H1 (cell line): ENCODE data around the gene GPR26. TPM values are rescaled to one million over a fixed set of nuclear protein-coding genes. Genes with fewer than 3 reads are reported as not detected.

ENCODE experiments used
- BRCA1 ChIP-seq: IDR thresholded peaks from 2 replicates; pipeline ENCODE4 v1.6.1; 2012; ENCODE audit warnings: low read depth, low read length, improper control_type of control experiment
- CHD7 ChIP-seq: fragments of 300-600 bp; sonication (generic); IDR thresholded peaks from 2 replicates; pipeline ENCODE4 v1.7.1; 2012; ENCODE audit warnings: low read length, moderate library complexity, mild to moderate bottlenecking, inconsistent platforms; ENCODE audit not compliant: insufficient replicate concordance
- CREB1 ChIP-seq: IDR thresholded peaks from 2 replicates; pipeline ENCODE4 v1.6.1; 2012; ENCODE audit warnings: inconsistent platforms
- EZH2 ChIP-seq: fragments of 200-600 bp; sonication (generic); IDR thresholded peaks from 2 replicates; pipeline ENCODE4 v1.7.1; 2012; ENCODE audit warnings: low read depth, mild to moderate bottlenecking, moderate library complexity, low read length, inconsistent platforms; ENCODE audit not compliant: severe bottlenecking
- FOSL1 ChIP-seq: IDR thresholded peaks from 2 replicates; pipeline ENCODE4 v1.6.1; 2011; ENCODE audit warnings: mild to moderate bottlenecking, low read depth, low read length, moderate library complexity; ENCODE audit not compliant: insufficient read depth
- KDM1A ChIP-seq: fragments of 200-600, 300-600 bp; sonication (generic); IDR thresholded peaks from 2 replicates; pipeline ENCODE4 v1.7.1; 2016; ENCODE audit warnings: mild to moderate bottlenecking, low read length, borderline replicate concordance
- POU5F1 ChIP-seq: IDR thresholded peaks from 2 replicates; pipeline ENCODE4 v1.6.1; 2011; ENCODE audit warnings: low read depth, mild to moderate bottlenecking, low read length, moderate library complexity
- RXRA ChIP-seq: IDR thresholded peaks from 2 replicates; pipeline ENCODE4 v1.6.1; 2011; ENCODE audit warnings: low read depth, mild to moderate bottlenecking, low read length, moderate library complexity; ENCODE audit not compliant: insufficient read depth
- TEAD4 ChIP-seq: IDR thresholded peaks from 2 replicates; pipeline ENCODE4 v1.6.1; 2012; ENCODE audit warnings: low read depth, low read length, inconsistent platforms, mixed read lengths
- polyA plus RNA-seq, 7 experiments: library from polyadenylated mRNA; depleted of rRNA in 3 of 7; stranded (reverse) in 5 of 7; unstranded in 2 of 7; fragments of >200 nt in 5 of 7; fragments of 200-250 nt in 2 of 7; gene quantifications; 1 replicate in 5 of 7; 2 replicates in 1 of 7; 4 replicates in 1 of 7; pipeline versions ENCODE4 v1.2.1 to v1.2.3, GENCODE V29; 2011 to 2013; ENCODE audit warnings: missing spikeins in 2 of 7, mixed read lengths in 2 of 7
- total RNA-seq: library from RNA; stranded (reverse); fragmentation: NEBNext Ultra II Directional; extraction: Animal tissue kit (Norgen Biotek cat#: 25700); gene quantifications from 2 replicates; pipeline ENCODE4 v1.2.1, GENCODE V29; 2021

The GPR26 gene
- total and polyA plus RNA-seq, 2 of the 8 experiments (the other 6 are each of a cell fraction or from before 2014, with no cell fraction given), result 0.09 to 0.21 TPM

GRCh38 chr10:123620621-123621020, 45.5 kb upstream of the GPR26 start (continued):
- no peak for TF ChIP-seq CHD7
- TF ChIP-seq EZH2, result no peak
- TF ChIP-seq BRCA1, result no peak
- no peak for TF ChIP-seq CREB1
- TF ChIP-seq KDM1A, result no peak
- TF ChIP-seq FOSL1, result no peak
- TF ChIP-seq TEAD4, result no peak
- no peak for TF ChIP-seq RXRA
- TF ChIP-seq POU5F1, result no peak
